Measurements from ENCODE around the gene SYT13.
"Not testable (repeated sequence)": the region's sequence is repeated elsewhere in the genome, so short reads cannot be mapped to it uniquely, and the experiment has no call there.

The SYT13 gene

DNA sequence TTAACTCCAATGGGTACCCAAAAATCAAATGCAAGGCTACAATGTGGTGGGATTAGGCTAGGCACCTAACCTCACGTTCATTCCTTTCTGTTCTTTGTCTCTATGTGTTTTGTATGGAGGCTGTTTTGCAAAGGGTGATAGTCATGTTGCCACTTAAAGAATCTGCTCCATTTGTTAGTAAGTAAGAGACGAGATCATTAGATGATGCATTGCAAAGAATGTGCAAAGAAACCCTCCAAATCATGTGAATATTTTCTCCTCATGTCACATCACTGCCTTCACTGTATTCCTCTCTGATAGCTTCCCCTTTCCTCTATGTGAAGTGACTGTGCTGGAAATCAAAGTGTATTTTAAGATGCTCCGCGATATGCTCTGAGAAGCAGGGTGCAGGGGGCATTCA lies 11.9 kb downstream of the SYT13 start:
- no peak for DNase-seq (ENCODE audit: low spot score)

DNA sequence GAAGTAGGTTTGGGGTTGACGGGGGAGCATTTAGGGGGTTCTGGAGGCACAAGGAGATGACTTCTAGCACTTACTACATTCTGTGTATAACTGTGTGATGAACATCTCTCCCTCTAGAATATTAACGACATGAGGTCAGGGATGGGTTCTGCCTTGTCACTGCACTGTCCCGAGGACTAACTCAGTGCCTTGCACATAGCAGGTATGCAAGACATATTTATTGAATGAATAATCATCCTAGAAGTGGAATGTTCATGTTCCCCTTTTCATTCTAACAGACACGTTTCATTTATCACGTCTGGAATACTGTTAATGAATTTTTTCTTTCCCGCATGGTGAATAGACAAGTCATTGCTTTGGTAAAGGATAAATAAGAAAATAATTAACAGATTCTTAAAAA lies 12.6 kb downstream of the SYT13 start:
- no peak for DNase-seq (ENCODE audit: low spot score)

DNA sequence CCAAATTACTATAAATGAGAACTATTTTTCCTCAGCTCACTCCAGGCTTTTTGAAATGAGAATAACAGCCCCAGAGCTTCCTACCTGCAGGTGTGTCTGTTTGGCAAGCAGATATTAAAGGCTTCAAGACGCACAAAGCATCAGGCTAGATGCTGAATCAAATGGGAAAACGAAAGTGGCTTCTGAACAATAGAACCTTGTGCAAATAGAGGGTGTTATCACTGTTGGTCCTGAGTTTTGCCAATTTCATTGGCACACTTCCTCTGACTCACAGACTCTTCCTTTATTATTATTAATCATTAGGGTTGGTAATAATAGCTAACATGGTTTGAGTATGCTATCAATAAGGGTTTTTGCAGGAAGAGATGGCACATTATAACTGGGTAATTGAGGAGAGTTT lies 13.4 kb downstream of the SYT13 start:
- no peak for DNase-seq (ENCODE audit: low spot score)

DNA sequence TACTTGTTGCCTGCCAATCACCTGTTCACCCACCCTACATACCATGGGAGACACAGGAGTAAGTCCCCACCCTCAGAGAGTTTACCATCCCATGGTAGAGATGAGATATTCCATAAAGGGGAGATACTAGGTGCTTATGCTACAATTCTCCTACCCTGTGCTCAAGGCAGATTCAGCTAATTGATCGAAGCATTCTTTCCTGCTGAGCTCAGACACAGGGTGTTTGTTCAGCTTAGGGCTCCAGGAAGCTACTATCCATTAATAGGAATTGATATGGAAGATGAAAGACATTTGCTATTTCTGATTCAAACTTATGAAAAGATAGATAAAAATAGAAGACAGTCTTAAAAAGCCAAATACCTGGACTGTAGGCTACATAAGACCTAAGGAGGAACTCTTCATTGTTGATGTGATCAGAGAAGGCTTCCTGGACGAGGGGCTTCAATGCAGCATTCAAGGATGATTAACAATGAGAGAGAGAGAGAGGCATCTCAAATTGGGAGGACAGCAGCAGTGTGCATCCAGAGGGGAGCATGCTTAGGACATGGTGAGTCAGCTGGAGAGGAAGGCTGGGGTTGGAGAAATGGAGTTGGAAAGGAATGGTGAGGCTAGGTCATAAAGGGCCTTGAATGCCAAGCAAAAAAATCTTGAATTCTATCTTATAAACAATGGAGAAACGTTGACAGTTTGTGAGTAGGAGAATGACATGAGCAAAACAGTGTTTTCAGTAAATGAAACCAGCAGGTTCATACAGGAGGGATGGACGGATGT lies 15.0 kb downstream of the SYT13 start:
- DNase-seq (ENCODE audit: low spot score): no peak

DNA sequence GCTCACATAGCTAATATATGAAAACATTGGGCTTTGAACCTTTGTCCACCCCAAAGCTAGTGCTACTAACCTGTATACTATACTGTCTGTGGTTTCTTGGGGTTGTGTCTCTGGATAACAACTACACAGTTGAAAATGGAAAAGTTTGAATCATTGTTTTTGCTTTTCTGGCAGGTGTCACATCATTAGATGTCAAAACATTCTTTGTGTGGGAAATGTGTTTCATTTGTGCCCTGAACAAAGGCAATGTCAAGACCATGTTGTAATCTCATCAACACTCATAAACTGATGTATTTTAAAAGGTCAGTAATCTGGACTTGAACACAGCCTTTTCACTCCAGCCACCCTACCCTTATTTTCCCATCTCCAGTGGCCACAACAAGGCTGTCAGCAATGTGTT lies 16.5 kb downstream of the SYT13 start:
- no peak for DNase-seq (ENCODE audit: low spot score)

DNA sequence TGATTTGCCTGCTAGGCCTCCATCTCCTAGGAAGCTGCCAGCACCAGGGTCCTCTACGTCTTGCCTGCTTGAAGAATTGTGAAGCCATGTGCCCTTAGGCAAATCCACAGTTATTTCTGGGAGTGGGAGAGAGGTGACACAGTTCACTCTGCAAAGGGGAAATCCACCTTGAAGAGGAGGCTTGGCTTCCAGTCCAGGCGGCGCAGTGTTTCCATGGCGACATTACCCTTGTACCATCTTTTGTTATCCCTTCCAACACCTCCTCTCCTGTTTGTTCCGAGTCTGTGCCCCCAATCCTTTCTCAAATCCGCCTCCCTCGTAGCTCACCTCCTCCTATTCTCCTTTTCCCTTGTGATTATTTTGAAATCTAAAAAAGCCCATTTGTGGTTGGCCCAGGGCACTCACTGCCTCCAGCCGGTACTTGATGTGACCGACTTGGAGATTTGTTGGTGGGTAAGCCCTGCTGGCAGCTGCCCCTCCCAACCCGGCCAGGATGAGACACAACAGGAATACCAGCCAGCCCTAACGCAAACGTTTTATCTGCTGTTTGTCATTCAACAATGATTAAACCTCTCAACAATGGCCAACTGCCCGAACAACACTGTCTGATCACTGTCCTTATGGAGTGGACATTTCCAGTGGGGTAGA lies 18.4 kb downstream of the SYT13 start:
- DNase-seq (ENCODE audit: low spot score): no peak

DNA sequence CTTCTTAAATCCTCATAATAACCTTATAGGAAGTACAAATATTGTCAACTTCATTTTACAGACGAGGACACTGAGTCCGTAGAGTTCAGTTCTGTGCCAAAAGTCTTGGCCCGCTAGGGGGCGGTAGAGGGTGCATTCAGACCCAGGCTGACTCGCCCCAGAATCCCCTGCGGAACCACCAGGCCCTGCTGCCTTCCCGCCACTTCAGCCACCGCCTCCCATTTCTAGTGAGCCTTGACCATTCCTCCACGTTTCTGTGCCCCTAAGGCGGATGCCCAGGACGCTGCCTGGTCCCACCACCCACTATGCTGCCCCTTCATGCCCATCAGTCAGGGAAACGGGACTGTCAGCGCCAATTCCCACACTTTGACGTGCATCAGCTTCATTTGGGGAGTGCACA lies 19.1 kb downstream of the SYT13 start:
- peak; percentile 15 for DNase-seq (ENCODE audit: low spot score)

DNA sequence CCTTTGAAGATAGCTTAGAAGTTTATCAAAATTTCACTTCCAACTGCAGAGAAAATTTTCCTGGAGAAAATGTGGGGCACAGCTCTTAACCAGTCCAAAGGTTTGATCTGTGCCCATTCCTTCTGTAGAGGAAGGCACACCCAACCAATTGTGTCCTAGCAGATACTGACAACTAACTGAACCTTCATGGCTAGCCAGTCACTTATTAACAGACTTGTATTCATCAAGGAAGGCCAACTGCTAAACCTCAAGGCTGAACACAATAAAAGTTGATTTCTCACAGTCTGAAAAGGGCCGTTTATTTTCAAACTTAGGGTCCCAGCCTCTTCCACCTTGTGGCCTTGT lies 19.5 kb downstream of the SYT13 start:
- no peak for DNase-seq (ENCODE audit: low spot score)

DNA sequence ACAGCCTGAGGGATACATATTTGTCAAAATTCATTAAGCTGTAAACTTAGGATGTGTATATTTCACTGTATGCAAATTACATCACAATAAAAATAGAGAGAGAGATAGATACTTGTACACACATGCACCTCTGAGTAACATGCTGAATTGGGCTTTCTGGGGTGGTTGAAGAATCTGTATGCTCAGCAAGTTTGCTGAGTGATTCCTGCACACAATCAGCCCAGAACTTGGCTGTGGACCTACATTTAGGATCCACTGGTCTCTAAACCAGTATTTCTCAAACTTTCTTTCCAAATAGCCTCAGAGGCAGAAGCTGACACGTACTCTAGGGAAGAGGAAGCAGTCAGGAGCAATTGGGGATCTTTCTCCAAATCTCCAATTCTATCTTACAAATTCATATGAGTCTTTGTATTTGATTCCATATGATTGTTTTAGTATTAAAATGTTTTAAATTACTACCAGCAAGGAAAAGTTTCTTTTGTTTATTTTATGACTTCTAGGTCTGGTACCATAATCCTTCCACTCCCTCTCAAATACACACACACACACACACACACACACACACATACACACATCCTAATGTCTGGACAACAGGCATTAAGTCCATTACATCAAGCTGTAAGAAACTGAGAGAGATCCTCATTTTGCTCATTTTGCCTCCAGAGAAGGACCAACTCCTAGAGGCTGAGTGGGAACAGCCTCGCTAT lies 20.0 kb downstream of the SYT13 start:
- DNase-seq (ENCODE audit: low spot score): no peak

DNA sequence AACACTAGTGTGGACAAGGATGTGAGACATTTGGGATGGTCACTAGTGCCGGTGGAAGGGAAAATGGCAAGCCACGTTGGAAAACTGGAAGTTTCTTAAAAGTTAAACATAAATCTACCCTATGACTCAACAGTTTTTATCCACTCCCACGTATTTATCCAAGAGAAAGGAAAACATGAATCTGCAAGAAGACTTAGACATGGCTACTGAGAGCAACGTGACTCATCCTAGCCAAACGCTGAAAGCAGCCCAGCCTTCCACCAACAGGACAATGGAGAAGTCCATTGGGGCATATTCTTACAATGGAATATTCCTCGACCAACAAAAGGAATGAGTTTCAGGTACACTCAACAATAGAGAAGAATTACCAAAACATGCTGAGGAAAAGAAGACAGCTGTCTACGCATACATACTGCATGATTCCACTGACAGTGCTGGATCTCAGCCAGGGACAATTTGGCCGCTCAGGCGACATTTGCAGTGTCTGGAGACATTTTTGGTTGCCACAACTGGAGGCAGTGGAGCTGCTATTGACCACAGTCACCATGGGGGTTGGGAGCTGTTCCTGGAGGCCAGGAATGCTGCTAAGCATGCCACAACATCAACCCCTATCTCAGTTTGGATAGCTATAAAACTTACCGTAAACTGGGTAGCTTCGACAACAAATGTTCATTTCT lies 21.2 kb downstream of the SYT13 start:
- DNase-seq (ENCODE audit: low spot score): no peak

DNA sequence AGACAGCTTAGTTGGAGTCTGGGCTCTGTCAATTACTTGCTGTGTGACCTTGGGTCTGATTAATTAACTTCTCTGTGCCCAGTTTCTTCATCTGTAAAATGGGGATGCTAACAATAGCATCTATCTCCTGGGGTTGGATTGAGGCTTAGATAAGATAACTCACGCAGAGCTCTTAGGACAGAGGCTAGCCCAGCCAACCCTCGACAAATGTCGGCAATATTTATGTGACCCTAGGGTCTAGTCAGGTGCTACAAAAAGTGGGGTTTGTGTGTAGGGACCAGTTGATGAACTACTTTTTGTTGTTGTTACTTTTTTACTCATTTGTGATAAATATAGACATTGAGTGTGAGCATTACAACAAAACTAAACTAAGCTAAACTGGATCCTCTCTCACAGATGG lies 22.4 kb downstream of the SYT13 start:
- no peak for DNase-seq (ENCODE audit: low spot score)

DNA sequence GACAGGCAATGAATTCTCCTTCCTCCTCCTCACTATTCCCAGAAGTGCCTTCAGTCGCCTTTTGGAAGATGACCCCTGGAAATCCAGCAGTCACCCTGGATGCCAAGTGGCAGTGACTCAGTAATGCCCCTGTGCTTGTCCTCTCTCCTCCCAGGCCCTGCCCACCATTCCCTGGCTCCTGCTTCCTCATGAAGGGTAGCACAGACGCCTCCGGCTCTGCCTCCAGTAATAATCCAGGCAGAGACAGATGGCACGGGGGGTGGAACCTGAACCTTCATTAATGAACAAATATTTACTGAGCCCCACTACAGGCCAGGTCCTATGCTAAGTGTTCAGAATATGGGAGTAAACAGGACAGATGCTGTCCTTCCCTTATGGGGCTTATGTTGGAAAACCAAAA lies 23.2 kb downstream of the SYT13 start:
- no peak for DNase-seq (ENCODE audit: low spot score)

DNA sequence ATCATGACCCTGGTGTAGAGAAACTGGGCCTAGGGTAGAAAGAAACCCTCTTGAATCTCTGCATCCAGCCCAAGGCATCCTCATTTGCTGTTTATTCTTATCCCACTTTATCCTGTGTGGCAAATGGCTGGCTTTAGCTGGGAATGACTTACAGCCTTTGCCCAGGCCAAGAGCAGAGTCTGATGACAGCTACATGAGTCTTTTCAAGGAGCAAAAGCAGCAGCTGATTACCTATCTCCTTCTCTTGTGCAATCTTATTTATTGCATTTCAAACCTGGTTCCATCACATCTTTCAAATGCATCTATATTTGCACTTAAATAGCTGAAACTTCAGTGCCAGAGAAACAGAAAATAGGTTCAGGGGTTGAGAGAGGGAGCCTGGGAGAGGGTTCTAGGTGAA lies 26.1 kb downstream of the SYT13 start:
- no peak for DNase-seq (ENCODE audit: low spot score)

DNA sequence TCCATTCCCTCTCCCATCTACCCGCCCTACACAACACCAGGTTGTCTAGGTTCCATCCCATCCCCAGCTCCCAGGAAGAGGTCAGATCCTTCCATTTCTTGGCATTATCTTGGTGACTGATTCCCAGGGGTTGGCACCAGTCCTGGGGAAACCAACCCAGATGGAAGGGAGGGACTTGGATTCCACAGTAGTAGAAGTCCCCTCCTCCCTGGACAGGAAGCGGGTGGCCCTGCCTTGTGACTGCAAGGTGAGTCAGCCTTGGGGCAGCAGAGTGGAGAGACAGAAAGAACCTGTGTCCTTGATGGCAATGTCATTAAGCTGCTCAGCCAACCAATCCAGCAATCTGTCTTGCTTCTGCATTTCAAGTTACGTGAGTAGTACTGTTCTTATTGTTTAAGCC lies 26.5 kb downstream of the SYT13 start:
- DNase-seq (ENCODE audit: low spot score): no peak

DNA sequence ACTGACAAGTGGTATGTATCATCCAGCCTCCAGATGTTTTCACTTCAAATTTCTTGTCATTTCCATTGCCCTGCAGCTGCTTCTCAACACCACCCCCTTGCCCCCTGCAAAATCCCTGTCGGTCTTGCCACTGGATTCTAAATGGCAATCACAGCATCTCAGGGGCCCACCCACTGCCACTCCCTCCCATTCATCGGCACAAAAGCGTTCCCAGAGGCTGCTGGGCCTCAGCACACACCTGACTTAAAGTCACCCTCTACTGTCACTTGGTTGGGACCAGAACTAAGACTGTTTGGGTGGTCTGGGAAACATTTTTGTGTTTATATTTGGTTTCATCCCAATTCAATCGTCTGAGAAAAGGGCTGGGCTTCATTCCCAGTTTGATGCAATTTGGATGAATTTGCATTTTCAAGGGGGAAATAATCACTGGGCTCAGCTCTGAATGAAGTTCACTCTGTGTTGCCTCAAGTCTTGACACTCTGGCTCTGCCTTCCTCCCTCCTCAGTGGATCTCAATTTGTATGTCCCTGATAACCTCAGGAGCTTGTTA lies 27.1 kb downstream of the SYT13 start:
- no peak for DNase-seq (ENCODE audit: low spot score)

DNA sequence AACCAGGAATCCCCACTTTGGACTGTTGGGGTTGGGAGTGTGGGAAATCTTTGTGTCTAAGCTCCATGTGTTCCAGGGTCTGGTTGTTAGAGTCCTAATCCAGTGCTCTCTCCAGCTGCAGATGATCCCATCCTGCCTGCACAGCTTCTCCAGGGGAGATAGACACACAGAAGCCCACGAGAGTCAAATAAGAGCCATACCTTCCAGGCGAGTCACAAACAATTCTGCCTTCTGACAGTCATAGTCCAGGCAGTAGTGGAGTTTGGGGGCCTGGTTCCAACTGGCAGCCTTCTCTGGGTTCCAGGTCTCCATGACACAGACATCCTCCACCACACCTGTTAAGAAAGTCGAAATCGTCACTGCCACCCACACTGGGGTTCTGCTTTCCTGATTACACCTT lies 32.1 kb downstream of the SYT13 start:
- DNase-seq (ENCODE audit: low spot score): no peak

DNA sequence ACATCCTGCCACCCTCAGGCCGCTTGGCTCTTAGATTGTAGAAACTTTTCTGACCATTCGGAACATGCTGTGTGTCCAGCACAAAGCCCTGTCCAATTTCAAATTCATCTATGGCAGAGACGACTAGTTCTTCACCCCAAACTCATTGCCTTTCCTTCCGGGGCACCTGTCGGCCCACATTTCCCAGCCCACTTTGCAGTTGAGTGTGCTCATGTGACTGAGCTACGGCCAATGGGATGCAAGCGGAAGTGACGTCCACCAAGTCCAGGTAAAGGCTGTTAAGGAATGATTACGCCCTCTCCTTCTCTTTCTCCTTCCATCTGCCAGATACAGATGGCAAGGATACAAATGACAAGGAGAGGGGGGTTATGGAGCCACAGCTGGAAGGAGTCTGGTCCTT lies 32.5 kb downstream of the SYT13 start:
- DNase-seq (ENCODE audit: low spot score): no peak

DNA sequence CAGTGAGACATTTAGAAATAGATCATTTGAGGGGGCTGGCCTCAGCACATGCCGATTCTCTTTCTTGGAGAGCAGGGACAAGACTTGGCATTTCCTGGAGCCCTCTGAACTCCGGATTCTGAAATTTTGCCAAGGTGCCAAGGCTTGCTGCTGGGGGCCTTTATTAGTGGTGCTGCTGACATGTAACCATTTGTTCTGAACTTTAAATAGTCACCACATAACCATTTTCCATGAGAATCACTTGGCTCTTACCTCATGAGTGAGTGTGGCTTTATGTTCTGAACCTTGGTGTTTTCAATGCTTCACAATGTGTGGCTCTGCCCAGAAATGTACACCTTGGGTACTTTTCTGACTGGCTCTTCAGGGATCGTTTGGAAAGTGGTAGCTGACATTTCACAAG lies 33.3 kb downstream of the SYT13 start:
- DNase-seq (ENCODE audit: low spot score): no peak

DNA sequence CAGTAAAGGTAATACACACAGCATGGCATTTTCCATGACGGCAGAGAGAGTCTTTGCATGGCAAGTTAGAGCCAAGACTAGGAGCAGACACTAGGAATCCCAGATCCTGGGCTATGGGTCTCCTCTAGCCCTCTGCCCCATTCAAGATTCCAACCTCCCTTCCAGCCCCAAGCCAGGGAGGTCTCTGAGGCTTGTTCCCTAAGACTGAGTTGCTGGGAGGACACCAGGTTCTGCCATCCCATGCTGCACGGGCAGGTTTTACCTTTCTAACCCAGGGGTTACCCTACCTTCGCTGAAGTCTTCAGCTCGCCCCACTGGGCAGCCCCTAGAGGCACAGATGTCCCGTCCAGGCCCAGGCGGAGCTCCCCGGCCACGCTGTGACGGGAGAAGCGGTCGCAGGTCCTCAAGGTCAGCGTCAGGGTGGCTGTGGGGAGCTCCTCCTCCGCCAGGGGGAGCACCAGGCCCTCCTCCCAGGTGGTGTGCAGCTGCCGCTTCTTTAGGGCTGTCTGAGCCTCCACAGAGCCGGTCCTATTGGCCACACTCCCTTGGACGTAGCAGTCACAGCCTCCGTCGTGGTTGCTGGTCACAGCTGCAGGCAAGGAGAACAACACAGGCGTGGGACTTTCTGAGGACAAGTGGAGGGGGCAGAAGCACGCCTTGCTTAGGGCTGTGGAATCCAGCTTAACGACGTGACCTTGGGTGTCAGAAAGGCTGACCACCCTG lies 33.8 kb downstream of the SYT13 start:
- DNase-seq (ENCODE audit: low spot score): no peak

DNA sequence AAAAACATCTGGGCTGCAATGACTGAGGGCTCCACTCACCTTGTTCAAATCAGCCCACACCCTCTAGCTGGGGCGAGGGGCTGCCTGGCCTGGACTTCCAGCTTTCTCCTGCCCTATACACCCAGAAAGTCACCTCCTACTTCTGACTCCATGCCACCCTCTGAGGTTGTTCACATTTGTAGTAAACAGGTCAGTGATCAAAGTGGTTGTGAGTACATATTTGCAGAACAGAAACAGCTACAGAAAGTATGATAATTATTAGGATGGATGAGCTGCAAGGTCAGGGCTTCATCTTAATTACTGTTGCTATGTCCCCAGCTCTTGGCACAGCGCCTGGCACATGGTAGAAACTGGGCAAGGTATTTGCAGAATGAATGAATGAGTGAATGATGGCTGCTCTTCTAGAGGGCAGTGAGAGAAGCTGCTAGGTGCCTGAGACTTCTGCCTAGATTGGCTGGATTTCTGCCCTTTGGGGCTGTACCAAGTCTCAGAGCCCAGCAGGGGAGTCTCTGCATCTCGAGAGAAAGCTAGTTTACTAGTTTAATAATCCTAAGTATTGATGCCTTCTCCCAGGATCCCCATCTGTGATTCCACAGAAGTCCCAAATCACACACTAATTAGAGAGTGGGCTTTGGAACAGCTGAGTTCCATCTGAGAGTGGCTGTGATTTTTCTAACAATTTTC lies 36.0 kb downstream of the SYT13 start:
- no peak for DNase-seq (ENCODE audit: low spot score)

DNA sequence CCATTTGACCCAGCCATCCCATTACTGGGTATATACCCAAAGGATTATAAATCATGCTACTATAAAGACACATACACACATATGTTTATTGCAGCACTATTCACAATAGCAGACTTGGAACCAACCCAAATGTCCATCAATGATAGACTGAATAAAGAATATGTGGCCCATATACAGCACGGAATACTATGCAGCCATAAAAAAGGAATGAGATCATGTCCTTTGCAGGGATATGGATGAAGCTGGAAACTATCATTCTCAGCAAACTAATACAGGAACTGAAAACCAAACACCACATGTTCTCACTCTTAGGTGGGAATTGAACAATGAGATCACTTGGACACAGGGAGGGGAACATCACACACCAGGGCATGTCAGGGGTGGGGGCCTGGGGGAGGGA lies 36.8 kb downstream of the SYT13 start:
- DNase-seq (ENCODE audit: low spot score): not testable (repeated sequence)
